ENCODE measurements around the gene STX12. TPM values are rescaled to one million over a fixed set of nuclear protein-coding genes. Genes with fewer than 3 reads are reported as not detected.
A peak's percentile ranks its signal among the peaks of the same experiment; 100 is the strongest.
"Not testable (repeated sequence)": the region's sequence is repeated elsewhere in the genome, so short reads cannot be mapped to it uniquely, and the experiment has no call there.

Gene STX12
- total and polyA plus RNA-seq, 2 experiments from 2014 or later: 56.6 to 86.7 TPM

DNA sequence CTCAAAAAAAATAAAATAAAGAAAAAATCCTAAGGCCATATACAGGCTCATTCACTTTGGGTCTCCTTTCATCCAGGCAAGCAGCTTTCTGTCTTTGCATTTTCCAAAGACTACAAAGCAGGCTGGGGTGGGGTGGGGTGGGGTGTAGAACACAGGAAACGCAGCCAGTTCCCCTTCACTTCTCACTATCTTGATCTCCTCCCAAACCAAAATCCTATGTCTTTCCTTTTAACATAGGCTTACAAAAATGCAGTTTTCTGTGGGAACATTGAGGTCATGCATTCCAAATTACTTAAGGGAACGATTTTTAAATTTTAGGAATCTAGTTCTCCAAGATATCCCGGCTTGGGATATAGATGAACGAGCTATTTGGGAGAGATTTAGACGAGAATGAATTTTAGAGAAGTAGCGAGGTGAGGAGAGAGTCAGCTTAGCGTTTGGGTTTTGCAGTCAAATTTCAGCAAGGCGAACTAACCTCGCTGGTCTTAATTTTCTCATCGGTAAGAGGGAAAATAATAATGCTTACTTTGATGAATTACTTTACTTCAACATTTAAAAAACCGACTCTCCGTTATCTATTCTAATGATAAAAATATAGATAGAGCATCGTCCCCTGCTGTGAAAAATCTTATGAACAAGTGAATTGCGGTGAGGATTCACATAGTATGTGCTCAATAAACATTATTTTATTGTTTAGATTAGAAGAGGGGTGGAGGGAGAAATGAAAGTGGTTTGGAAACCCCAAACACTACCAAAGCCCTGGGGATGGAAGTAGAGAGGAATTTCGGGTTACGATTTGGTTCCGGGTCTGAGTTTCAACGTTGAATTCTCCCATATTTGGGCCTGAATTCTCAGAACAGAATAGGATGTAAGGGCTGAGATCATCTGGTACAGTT lies 735 bp upstream of the STX12 start:
- no peaks in the 10 kb centered on the region for H3K27me3 ChIP-seq (replicated peaks; ENCODE audit: insufficient read depth)
- H3K36me3 ChIP-seq (ENCODE audit: low read depth): no peaks in the 10 kb centered on the region; the same call in 1 of the 2 replicates
- 7% methylated on average over 18 of the region's 18 CpGs for WGBS, 2 experiments (ENCODE audit: low coverage in 1 of 2, low lambda C conversion rate in 2 of 2, missing lambda C conversion rate in 2 of 2)
- peak overlapping the region; percentile 87 for H2AFZ ChIP-seq
- peaks cover 18% of the 10 kb centered on the region for H3F3A ChIP-seq (ENCODE audit: insufficient read depth)
- peak overlapping the region; percentile 82 for H3K9ac ChIP-seq
- peak overlapping the region; percentile 95 for H3K4me2 ChIP-seq (ENCODE audit: unreplicated experiment)
- H3K27ac ChIP-seq: peak overlapping the region; percentile 90
- peak; percentile 50 for DNase-seq
- H3K9me3 ChIP-seq (ENCODE audit: low read depth): no peaks in the 10 kb centered on the region
- H3K9me2 ChIP-seq (ENCODE audit: insufficient read depth): no peaks in the 10 kb centered on the region
- H3K4me1 ChIP-seq (ENCODE audit: insufficient read depth): peaks cover 22% of the 10 kb centered on the region
- H4K20me1 ChIP-seq (ENCODE audit: insufficient read depth): no peaks in the 10 kb centered on the region
- H3K4me3 ChIP-seq: peak overlapping the region; percentile 85
- in situ Hi-C loops (cut with MboI): no loop called here
- H3K79me2 ChIP-seq (ENCODE audit: insufficient read depth): peaks cover 42% of the 10 kb centered on the region
- TF ChIP-seq EZH2 (IDR thresholded peaks at IDR 0.05; ENCODE audit: insufficient read depth, poor library complexity, severe bottlenecking) (no peak), EZH2phosphoT487 (IDR thresholded peaks at IDR 0.05; ENCODE audit: insufficient read depth, low read depth) (no peak)

DNA sequence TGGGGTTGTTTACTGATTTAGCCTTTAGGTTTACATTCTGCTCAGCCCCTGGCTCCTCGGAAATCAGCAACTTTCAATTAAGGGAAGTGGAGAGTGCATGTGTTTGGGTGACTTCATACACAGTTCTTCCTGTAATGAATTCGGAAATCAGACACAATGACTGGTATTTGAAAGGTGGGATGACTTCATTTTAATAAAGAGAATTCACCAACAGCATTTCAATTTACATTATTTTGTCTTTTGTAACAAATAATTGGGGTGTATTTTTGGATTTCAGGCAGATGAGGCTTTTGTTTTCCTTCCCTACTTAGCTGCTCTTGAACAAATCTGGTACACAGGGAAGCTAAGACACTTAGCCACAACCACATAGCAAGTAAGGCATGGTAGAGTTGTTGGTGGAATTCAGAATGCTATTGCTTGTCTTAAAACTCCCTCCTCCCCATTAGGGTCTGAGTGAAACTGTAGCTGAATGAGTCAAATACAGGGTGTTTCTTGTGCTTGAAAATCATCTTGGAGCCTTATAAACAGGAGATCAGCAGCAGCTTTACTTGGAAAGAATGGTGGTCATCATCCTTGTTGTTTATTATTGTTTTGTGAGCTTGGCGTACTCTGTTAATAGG lies 917 bp downstream of the STX12 start:
- WGBS, 2 experiments (ENCODE audit: low coverage in 1 of 2, low lambda C conversion rate in 2 of 2, missing lambda C conversion rate in 2 of 2): 33 to 36% methylated on average over 3 of the region's 3 CpGs
- H3K4me3 ChIP-seq: peak overlapping the region; percentile 85
- peak overlapping the region; percentile 62 for H3K27ac ChIP-seq
- no peaks in the 10 kb centered on the region for H4K20me1 ChIP-seq (ENCODE audit: insufficient read depth)
- H3K9me2 ChIP-seq (ENCODE audit: insufficient read depth): no peaks in the 10 kb centered on the region
- no peaks in the 10 kb centered on the region for H3K9me3 ChIP-seq (ENCODE audit: low read depth)
- peak; percentile 60 for DNase-seq
- peak overlapping the region; percentile 95 for H3K4me2 ChIP-seq (ENCODE audit: unreplicated experiment)
- peaks cover 18% of the 10 kb centered on the region for H3F3A ChIP-seq (ENCODE audit: insufficient read depth)
- peaks cover 59% of the 10 kb centered on the region for H3K79me2 ChIP-seq (ENCODE audit: insufficient read depth)
- H3K4me1 ChIP-seq (ENCODE audit: insufficient read depth): peaks cover 22% of the 10 kb centered on the region
- in situ Hi-C loops (cut with MboI): no loop called here
- peak overlapping the region; percentile 86 for H3K9ac ChIP-seq
- TF ChIP-seq EZH2phosphoT487 (IDR thresholded peaks at IDR 0.05; ENCODE audit: insufficient read depth, low read depth) (no peak), EZH2 (IDR thresholded peaks at IDR 0.05; ENCODE audit: insufficient read depth, poor library complexity, severe bottlenecking) (no peak)
- no peaks in the 10 kb centered on the region for H3K27me3 ChIP-seq (replicated peaks; ENCODE audit: insufficient read depth)
- no peaks in the 10 kb centered on the region; the same call in 1 of the 2 replicates for H3K36me3 ChIP-seq (ENCODE audit: low read depth)
- peak overlapping the region; percentile 75 for H2AFZ ChIP-seq

DNA sequence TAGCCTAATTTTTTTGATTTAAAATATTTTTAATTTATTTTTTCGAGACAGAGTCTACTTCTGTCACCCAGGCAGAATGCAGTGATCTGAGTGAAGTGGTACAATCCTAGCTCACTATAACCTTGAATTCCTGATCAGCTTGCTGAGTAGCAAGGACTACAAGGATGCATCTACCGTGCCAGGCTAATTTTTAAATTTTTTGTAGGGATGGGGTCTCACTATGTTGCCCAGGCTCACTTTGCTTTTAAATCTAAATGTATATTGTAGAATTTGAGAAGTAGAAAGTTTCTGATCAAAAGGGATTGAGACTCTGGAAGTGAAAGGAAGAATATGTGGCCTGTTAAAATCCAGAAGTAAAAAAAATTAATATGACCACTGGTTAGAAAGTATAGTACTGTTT lies 1.6 kb downstream of the STX12 start:
- Histone ChIP-seq H3K27me3 (replicated peaks; ENCODE audit: insufficient read depth) (no peaks in the 10 kb centered on the region), H3F3A (ENCODE audit: insufficient read depth) (peaks cover 18% of the 10 kb centered on the region), H3K27ac (peak overlapping the region; percentile 62), H3K9me2 (ENCODE audit: insufficient read depth) (no peaks in the 10 kb centered on the region), H4K20me1 (ENCODE audit: insufficient read depth) (no peaks in the 10 kb centered on the region), H3K9me3 (ENCODE audit: low read depth) (no peaks in the 10 kb centered on the region), H3K79me2 (ENCODE audit: insufficient read depth) (peaks cover 66% of the 10 kb centered on the region), H2AFZ (no peak overlapping the region), H3K4me2 (ENCODE audit: unreplicated experiment) (peak overlapping the region; percentile 95), H3K36me3 (ENCODE audit: low read depth) (no peaks in the 10 kb centered on the region; the same call in 1 of the 2 replicates), H3K4me3 (peak overlapping the region; percentile 85), H3K9ac (peak overlapping the region; percentile 86), H3K4me1 (ENCODE audit: insufficient read depth) (peaks cover 22% of the 10 kb centered on the region)
- 33 to 34% methylated on average over 2 of the region's 2 CpGs for WGBS, 2 experiments (ENCODE audit: low coverage in 1 of 2, low lambda C conversion rate in 2 of 2, missing lambda C conversion rate in 2 of 2)
- TF ChIP-seq EZH2phosphoT487 (IDR thresholded peaks at IDR 0.05; ENCODE audit: insufficient read depth, low read depth): no peak
- TF ChIP-seq EZH2 (IDR thresholded peaks at IDR 0.05; ENCODE audit: insufficient read depth, poor library complexity, severe bottlenecking): no peak
- in situ Hi-C loops (cut with MboI): no loop called here
- DNase-seq: no peak

DNA sequence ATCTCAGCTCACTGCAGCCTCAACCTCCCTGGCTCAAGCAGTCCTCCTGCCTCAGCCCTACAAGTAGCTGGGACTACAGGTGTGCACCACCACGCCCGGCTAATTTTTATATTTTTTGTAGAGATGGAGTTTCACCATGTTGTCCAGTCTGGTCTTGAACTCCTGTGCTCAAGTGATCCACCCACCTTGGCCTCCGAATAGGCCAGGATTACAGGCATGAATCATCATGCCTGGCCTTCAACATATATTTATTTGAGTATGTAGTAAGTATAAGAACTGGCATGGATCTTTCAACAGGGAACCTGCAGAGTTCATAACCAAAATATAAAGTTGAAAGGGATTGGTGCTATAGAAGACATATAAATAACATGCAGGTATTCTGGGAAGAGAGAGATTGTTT lies 2.3 kb downstream of the STX12 start:
- peak overlapping the region; percentile 85 for H3K4me3 ChIP-seq
- H3K27me3 ChIP-seq (replicated peaks; ENCODE audit: insufficient read depth); H3K9me3 ChIP-seq (ENCODE audit: low read depth); in situ Hi-C loops (cut with MboI); H3K36me3 ChIP-seq (ENCODE audit: low read depth); H2AFZ ChIP-seq; H3K9me2 ChIP-seq (ENCODE audit: insufficient read depth); H4K20me1 ChIP-seq (ENCODE audit: insufficient read depth): not testable (repeated sequence)
- peaks cover 73% of the 10 kb centered on the region for H3K79me2 ChIP-seq (ENCODE audit: insufficient read depth)
- 74 to 75% methylated on average over 3 of the region's 3 CpGs for WGBS, 2 experiments (ENCODE audit: low coverage in 1 of 2, low lambda C conversion rate in 2 of 2, missing lambda C conversion rate in 2 of 2)
- peak overlapping the region; percentile 95 for H3K4me2 ChIP-seq (ENCODE audit: unreplicated experiment)
- H3K4me1 ChIP-seq (ENCODE audit: insufficient read depth): peaks cover 22% of the 10 kb centered on the region
- H3F3A ChIP-seq (ENCODE audit: insufficient read depth): peaks cover 18% of the 10 kb centered on the region
- H3K27ac ChIP-seq: 0 out of 2 replicates have a peak overlapping the region, but pooled peaks have one; percentile 62
- H3K9ac ChIP-seq: 0 out of 2 replicates have a peak overlapping the region, but pooled peaks have one; percentile 86
- DNase-seq: peak; percentile 35

DNA sequence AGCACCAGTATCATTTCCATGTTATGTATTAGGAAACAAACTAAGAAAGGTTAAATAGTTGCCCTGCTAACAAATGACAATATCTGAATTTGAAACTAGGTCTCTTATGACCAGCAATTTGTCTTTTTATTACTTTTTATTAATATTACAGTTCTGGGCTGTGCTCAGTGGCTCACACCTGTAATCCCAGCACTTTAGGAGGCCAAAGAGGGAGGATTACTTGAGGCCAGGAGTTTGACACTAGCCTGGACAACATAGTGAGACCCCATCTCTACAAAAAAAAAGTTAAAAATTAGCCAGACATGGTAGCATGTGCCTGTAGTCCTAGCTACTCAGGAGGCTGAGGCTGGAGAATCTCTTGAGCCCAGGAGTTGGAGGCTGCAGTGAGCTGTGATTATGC lies 3.3 kb downstream of the STX12 start:
- in situ Hi-C loops (cut with MboI): not testable (repeated sequence)

More for the DNA sequence above, 3.3 kb downstream of the STX12 start:
- Histone ChIP-seq H3K79me2 (ENCODE audit: insufficient read depth) (peaks cover 82% of the 10 kb centered on the region), H3K4me1 (ENCODE audit: insufficient read depth) (peaks cover 22% of the 10 kb centered on the region), H3F3A (ENCODE audit: insufficient read depth) (peaks cover 18% of the 10 kb centered on the region)
- H3K27me3 ChIP-seq (replicated peaks; ENCODE audit: insufficient read depth); H3K4me2 ChIP-seq (ENCODE audit: unreplicated experiment); H3K9ac ChIP-seq; H4K20me1 ChIP-seq (ENCODE audit: insufficient read depth); H3K4me3 ChIP-seq; H3K27ac ChIP-seq; H3K36me3 ChIP-seq (ENCODE audit: low read depth); DNase-seq; H3K9me3 ChIP-seq (ENCODE audit: low read depth); H3K9me2 ChIP-seq (ENCODE audit: insufficient read depth); H2AFZ ChIP-seq: not testable (repeated sequence)
